COR-L47 (cell line): ENCODE results near the gene CD99.
"Not testable (repeated sequence)": the region's sequence is repeated elsewhere in the genome, so short reads cannot be mapped to it uniquely, and the experiment has no call there.

Source experiments
- DNase-seq: peaks from one replicate; lab custom pipeline; 2025; lab: John Stamatoyannopoulos, UW

The CD99 gene

DNA sequence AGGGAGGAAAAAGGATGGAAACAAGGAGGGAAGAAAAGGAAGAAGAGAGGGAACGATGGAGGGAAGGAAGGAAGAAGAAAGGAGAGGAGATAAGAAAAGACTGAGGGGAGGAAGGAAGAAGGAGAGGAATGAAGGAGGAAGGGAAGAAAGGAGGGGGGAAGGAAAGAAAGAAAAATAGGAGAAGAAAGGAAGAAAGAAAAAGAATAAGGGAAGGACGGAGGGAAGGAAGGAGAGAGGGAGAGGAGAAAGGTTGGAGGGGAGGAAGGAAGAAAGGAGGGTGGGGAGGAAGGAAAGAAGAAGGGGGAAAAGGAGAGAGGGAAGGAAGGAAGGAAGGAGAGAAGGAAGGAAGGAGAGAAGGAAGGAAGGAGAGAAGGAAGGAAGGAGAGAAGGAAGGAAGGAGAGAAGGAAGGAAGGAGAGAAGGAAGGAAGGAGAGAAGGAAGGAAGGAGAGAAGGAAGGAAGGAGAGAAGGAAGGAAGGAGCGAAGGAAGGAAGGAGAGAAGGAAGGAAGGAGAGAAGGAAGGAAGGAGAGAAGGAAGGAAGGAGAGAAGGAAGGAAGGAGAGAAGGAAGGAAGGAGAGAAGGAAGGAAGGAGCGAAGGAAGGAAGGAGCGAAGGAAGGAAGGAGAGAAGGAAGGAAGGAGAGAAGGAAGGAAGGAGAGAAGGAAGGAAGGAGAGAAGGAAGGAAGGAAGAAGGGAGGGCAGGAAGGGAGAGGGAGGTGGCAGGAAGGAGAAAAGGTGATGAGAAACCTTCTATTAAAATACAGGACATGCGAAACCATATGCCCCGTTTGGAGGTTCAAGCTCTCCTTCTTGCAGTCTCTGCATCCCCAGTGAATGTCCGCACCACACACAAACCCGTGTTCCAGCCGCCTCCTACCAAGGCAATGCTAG, 82.3 kb downstream of the CD99 start:
- not testable (repeated sequence) for DNase-seq

DNA sequence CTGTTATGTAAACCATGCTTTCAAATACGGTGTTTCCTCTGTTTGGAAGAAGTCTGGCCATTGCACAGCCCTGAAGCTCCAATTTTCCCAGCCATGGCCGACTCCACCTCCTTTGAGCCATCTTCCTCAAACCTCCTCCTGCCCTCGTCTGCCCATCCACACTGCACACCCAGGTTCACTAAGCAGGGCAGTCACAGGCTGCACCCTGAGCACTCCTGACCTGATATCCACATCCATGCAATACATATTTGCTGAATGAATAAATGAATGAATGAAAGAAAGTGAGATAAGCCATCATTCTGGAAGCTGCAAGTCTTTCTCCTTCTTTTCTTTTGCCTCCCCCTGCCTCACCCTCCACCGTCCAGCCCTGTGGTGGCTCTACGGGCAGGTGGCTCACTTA, 83.0 kb downstream of the CD99 start:
- no peak for DNase-seq

DNA sequence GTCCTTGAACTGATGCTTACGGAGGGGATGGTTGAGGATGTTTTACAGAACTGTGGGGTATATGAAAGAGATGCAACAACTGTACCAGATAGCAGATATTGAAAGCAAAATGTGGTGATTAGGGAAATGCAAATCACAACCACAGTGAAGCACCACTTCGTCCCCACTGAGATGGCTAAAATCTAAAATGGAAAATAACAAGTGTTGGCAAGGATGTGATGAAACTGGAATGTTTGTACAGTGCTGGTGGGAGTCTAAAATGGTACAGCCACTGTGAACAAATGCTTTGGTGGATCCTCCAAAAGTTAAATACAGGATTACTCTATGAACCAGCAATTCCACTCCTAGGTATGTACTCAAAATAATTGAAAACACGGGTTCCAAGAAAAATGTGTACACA, 83.7 kb downstream of the CD99 start:
- no peak for DNase-seq

DNA sequence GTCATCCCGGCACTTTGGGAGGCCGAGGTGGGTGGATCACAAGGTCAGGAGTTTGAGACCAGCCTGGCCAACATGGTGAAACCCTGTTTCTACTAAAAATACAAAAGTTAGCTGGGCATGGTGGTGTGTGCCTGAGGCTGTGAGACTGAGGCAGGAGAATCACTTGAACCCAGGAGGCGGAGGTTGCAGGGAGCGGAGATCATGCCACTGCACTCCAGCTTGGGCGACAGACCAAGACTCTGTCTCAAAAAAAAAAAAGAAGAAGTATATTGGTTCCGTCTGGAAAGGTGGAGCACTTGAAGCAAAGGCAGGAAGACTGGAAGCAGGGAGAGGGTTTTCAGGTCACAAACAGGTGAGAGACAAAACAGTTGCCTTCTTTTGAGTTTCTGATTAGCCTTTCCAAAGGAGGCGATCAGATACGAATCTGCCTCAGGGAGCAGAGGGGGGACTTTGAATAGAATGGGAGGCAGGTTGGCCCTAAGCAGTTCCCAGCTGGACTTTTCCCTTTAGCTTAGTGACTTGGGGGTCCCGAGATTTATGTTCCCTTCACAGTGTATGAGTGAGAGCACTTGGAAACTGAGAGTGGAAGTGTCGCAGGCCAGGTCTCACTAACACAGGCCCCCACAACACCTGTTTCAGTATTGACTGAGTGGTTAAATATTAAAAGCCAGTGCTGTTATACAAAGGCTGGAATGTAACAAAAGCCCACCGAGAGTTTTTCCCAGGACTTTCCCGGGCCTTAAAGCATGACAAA, 89.6 kb downstream of the CD99 start:
- DNase-seq: not testable (repeated sequence)

DNA sequence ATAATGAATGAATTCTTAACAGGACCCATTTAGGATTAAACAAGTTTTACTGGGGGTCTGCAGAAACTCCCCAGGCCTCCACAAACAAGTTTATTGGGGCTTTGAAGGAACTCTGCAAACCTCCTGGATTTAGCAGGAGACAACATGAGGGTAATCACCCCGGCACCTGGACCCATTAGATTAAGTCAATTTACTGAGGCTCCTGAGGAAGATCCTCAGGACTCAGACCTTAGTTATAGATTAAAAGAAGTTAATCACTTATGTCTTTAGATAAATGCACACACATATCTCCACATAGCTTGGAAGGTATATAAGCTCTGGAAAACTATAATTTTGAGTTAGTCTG, 90.1 kb downstream of the CD99 start:
- DNase-seq: no peak

DNA sequence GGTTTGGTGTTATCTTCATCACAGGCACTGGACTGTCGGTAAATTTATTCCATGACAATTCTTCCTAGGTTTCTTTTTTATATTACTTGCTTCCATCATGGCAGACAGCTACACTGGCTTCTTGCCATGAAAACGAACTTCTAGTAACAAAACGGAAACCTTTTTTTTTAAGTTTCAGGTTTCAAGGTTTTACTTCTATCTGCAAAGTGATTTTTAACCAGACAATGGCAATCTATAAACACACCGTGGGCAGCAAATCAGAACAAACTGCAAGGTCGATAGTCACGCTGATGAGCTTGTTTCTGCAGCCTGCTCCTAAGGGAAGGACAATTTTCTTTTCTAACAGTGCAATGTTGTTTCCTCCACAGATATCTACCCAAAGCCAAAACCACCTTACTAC, 90.6 kb downstream of the CD99 start:
- no peak for DNase-seq

DNA sequence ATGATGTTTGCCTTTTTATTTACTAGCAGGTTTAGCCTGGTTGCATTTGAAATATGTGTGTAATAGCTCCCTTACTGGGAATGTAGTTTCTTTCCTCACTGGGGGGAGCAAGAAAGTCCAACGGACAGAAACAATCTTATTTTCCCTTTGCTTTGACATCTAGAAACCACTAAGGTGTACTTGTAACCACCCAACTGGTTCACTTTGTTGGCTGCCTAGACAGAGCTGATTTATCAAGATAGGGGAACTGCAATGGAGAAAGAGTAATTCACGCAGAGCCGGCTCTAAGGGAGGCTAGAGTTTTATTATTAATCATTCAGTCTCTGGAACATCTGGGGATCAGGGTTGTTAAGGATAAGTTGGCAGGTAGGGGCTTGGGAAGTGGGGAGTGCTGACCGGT, 91.1 kb downstream of the CD99 start:
- DNase-seq: no peak

DNA sequence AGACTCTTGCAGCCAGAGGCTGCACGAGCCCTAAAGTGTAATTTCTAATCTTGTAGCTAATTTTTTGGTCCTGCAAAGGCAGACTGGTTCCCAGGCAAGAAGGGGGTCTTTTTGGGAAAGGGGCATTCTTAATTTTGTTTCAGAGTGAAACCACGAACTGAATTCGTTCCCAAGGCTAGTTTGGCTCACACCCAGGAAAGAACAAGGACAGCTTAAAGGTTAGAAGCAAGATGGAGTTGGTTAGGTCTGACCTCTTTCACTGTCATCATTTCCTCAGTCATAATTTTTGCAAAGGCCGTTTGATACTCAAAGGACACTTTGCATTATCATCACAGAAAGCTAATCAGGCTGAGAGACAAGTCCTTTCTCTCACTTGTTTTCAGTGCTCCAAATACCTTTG, 91.7 kb downstream of the CD99 start:
- DNase-seq: no peak

DNA sequence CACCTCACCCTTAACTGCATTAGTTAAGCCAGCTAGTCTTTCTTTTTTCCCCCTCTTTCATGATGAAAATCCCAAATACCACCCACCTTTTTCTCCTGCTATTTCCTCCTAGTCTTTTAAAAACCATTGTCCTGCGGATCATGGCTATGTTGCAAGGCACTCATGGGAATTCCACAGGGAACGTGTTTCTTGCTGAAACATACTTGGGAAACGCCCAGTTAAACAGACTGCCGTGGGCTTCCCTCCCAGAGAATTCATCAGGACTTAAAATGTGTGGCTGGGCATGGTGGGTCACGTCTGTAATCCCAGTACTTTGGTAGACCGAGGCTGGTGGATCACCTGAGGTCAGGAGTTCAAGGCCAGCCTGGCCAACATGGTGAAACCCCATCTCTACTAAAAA, 92.9 kb downstream of the CD99 start:
- no peak for DNase-seq

DNA sequence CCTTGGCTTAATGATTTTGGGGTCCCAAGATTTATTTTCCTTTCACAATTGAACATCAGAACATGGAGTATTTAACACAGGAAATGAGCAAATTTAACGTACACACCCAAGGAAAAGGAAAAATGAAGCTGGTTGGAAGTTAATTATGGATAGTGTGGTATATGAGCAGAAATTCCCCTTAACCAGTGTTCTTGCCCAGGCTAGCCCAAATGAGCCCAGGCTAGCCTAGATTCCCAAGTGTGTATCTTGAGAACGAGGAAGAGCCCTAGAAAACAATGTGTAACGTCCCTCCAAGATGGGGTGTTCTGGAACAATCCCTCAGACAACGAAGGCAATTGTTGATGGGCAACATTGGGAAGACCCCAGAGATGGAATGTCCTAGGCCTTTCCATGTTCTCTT, 94.4 kb downstream of the CD99 start:
- DNase-seq: no peak

DNA sequence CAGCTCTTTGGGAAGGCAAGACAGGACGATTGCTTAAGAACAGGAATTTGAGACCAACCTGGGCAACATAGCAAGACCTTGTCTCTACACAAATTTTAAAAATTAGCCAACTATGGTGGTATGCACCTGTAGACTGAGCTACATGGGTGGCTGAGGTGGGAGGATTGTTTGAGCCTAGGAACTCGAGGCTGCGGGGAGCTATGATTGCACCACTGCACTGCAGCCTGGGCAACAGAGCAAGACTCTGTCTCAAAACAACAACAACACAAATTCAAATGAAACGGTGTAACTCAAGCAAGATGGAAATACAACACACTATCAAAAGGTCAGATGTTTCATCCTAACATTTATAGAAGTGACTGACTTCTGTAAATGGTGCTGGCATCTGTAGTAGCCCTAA, 97.9 kb downstream of the CD99 start:
- DNase-seq: no peak

DNA sequence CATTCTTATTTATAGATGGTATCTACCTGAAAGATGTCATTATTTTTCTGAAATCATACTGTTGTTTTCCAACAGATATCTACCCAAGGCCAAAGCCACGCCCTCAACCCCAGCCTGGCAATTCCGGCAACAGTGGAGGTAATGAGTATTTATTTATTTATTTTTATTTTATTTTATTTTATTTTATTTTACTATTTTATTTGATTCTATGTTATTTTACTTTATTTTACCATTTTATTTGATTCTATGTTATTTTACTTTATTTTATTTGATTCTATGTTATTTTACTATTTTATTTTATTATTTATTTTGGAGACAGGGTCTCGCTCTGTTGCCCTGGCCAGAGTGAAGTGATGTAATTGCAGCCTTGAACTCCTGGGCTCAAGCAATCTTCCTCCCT, 98.5 kb downstream of the CD99 start:
- DNase-seq: no peak
